HFF-Myc (cell line): ENCODE data around the gene SOD3.

Experiments
- DNase-seq: peaks from one replicate; pipeline ENCODE4 v3.0.0-alpha.2; 2011; ENCODE audit warnings: low read depth; ENCODE audit errors: extremely low read depth
- H3K4me3 ChIP-seq: replicated peaks from 2 replicates; pipeline ENCODE4 v1.5.1; 2011; ENCODE audit warnings: low read depth, mild to moderate bottlenecking, control low read depth, low read length
- TF ChIP-seq, protein P1 (sequence below): IDR thresholded peaks from 2 replicates; pipeline ENCODE4 v1.5.1; 2012; ENCODE audit warnings: mild to moderate bottlenecking, low read depth, low read length, control low read depth; ENCODE audit errors: missing control alignments

Gene SOD3

DNA sequence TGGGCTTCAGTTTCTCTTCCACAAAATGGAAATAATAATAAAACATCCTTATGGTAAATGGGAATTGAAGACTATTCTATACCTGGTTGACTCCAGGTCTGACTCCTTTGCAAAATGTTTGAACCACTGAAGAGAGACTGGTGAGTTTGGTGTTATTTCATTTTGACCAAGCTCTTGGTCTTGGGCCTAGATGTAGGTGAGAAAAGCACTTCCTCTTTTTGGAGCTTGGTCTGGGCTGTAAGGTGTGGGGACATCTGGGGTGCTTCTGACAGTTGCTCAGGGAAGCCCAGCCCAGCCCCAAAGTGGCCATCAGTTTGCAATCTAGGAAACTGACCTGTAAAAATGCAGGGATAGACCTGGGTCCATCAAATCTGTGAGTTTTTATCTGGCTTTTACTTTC lies 26.8 kb upstream of the SOD3 start:
- TF ChIP-seq, protein P1, sequence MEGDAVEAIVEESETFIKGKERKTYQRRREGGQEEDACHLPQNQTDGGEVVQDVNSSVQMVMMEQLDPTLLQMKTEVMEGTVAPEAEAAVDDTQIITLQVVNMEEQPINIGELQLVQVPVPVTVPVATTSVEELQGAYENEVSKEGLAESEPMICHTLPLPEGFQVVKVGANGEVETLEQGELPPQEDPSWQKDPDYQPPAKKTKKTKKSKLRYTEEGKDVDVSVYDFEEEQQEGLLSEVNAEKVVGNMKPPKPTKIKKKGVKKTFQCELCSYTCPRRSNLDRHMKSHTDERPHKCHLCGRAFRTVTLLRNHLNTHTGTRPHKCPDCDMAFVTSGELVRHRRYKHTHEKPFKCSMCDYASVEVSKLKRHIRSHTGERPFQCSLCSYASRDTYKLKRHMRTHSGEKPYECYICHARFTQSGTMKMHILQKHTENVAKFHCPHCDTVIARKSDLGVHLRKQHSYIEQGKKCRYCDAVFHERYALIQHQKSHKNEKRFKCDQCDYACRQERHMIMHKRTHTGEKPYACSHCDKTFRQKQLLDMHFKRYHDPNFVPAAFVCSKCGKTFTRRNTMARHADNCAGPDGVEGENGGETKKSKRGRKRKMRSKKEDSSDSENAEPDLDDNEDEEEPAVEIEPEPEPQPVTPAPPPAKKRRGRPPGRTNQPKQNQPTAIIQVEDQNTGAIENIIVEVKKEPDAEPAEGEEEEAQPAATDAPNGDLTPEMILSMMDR: no peak
- DNase-seq: no peak
- H3K4me3 ChIP-seq: no peak overlapping the region

DNA sequence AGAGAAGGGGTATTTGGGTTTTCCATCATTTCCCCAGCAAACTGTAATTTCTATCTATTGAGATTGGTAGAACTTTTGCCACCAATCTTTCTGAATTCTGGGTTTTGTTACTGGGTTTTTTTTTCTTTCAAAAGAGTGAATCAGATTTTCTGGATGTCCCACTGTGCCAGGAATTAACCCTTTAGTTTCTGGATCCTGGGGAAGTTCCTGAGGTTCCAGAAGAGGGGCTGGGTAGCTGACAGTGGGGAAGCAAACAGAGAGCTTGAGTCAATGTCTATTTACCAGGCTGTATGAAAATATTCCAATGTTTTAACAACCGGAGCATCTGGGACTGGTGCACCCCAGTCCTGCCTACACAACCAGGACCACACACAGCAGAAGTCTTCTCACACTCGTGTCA lies 25.8 kb upstream of the SOD3 start:
- DNase-seq: no peak
- TF ChIP-seq, protein P1: no peak
- no peak overlapping the region for H3K4me3 ChIP-seq

DNA sequence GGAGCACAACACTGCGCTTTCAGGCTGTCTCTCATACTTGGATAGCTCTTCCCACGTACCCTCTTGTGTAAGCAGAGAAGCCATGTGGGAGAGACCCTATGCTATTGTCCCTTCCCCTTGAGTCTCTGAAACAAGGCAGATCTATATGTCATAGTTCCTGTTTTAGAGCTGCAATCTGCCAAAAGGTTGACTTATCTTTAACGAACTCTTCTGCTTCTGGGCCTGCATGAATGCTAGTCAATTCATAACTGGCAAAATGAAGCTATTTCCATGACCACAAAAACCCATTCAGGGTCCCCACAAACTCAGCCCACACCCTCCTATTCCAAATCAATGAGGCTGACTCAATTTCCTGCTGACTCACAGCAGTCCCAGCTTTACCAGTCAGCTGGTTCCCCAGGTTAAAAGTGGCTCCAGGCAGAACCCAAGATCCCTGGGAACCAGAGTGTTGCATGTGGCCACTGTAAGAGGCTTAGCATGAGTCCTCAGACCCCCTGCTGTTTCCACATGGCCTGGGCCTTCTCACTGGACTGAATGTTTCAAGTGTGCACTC lies 25.3 kb upstream of the SOD3 start:
- H3K4me3 ChIP-seq: no peak overlapping the region
- peak; percentile 75 for DNase-seq
- TF ChIP-seq, protein P1: no peak

DNA sequence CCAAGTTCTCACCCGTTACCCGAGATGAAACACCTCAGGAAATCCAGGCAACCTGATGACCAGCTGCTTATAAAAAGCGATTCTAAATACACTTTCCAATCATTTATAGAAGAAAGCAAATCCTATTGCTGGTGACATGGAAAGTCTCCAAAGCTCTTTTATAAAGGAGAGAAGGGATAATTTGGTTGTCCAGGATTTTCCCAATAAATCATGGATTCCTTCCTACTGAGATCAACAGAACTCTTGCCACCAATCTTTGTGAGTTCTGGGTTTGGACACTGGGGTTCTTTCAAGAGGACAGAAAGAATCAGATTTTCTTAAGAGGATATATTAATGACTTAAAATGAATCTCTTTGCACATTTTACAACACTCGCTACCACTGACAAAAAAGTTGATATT lies 24.7 kb upstream of the SOD3 start:
- H3K4me3 ChIP-seq: no peak overlapping the region
- no peak for DNase-seq
- TF ChIP-seq, protein P1: no peak

DNA sequence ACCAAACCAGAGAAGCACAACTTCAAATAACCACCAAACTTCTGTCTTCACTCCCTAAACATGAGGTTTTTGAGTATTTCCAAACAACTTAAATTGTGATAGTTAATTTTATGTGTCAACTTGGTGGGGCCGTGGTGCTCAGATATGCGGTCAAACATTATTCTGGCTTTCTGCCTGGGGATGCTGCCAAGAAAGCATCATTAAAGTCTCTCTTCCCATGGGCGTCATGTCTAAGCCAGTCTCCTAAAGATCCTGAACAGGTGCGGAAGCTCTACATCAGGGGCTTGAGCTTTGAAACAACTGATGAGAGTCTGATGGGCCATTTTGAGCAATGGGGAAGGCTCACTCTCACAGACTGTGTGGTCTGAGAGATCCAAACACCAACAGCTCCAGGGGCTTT lies 24.1 kb upstream of the SOD3 start:
- no peak for DNase-seq
- no peak overlapping the region for H3K4me3 ChIP-seq
- TF ChIP-seq, protein P1: no peak

- H3K4me3 ChIP-seq: no peak overlapping the region
- no peak for DNase-seq
- TF ChIP-seq, protein P1: no peak
These were observed 23.2 kb upstream of the SOD3 start for GRCh38 chr4:24772061-24772705.

DNA sequence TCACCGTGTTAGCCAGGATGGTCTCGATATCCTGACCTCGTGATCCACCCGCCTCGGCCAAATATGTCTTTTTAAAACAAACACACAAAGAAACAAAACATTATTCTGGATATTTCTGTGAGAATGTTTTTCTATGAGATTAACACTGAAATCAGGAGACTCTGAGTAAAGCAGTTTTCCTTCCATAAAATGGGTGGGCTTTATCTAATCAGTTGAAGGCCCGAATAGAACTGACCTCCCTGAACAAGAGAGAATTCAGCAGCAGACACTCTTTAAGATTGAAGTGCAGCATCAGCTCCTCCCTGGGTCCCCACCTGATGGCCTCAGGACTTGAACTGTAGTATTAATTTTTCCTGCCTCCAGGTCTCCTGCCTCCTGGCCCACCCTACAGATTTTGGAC lies 22.4 kb upstream of the SOD3 start:
- no peak for DNase-seq
- TF ChIP-seq, protein P1: no peak
- H3K4me3 ChIP-seq: no peak overlapping the region
